GM18873 (cell line): ENCODE data around the gene TUBGCP2.
"Not testable (repeated sequence)": the region's sequence is repeated elsewhere in the genome, so short reads cannot be mapped to it uniquely, and the experiment has no call there.

ENCODE experiments used
- ATAC-seq: cut with Tn5 transposase; IDR thresholded peaks from one replicate; pipeline ENCODE4 v1.9.1; 2021; ENCODE audit warnings: mild to moderate bottlenecking, moderate library complexity, moderate number of reproducible peaks; ENCODE audit not compliant: unreplicated experiment, low FRiP score

The TUBGCP2 gene

GRCh38 chr10:133268532-133268931, 40.1 kb downstream of the TUBGCP2 start:
- ATAC-seq, result no peak

- ATAC-seq, result no peak
Measured at GRCh38 chr10:133267829-133268228, 40.8 kb downstream of the TUBGCP2 start.

- ATAC-seq, result no peak
Measured at GRCh38 chr10:133267293-133267692, 41.4 kb downstream of the TUBGCP2 start.

GRCh38 chr10:133266056-133266795, 42.4 kb downstream of the TUBGCP2 start:
- no peak for ATAC-seq

GRCh38 chr10:133265052-133265451, 43.6 kb downstream of the TUBGCP2 start:
- not testable (repeated sequence) for ATAC-seq

- no peak for ATAC-seq
Measured at GRCh38 chr10:133264461-133264860, 44.2 kb downstream of the TUBGCP2 start.

- ATAC-seq, result no peak
Measured at GRCh38 chr10:133263674-133264073, 45.0 kb downstream of the TUBGCP2 start.

GRCh38 chr10:133262696-133263095, 46.0 kb downstream of the TUBGCP2 start:
- ATAC-seq, result no peak

GRCh38 chr10:133261726-133262325, 46.8 kb downstream of the TUBGCP2 start:
- ATAC-seq, result peak; percentile 27

- ATAC-seq, result peak; percentile 37
Measured at GRCh38 chr10:133260895-133261725, 47.6 kb downstream of the TUBGCP2 start.

- no peak for ATAC-seq
Measured at GRCh38 chr10:133259602-133259989, 49.1 kb downstream of the TUBGCP2 start.

- ATAC-seq, result no peak
Measured at GRCh38 chr10:133258818-133259601, 49.7 kb downstream of the TUBGCP2 start.

- ATAC-seq, result no peak
Measured at GRCh38 chr10:133258066-133258817, 50.4 kb downstream of the TUBGCP2 start.

GRCh38 chr10:133257489-133258065, 51.1 kb downstream of the TUBGCP2 start:
- no peak for ATAC-seq

GRCh38 chr10:133255323-133255722, 53.3 kb downstream of the TUBGCP2 start:
- ATAC-seq, result no peak

- no peak for ATAC-seq
Measured at GRCh38 chr10:133254421-133255120, 54.1 kb downstream of the TUBGCP2 start.

GRCh38 chr10:133253361-133253955, 55.2 kb downstream of the TUBGCP2 start:
- ATAC-seq, result no peak

GRCh38 chr10:133252223-133252552, 56.5 kb downstream of the TUBGCP2 start:
- ATAC-seq, result no peak
